ENCODE results near the gene PRKN.

Gene PRKN

DNA sequence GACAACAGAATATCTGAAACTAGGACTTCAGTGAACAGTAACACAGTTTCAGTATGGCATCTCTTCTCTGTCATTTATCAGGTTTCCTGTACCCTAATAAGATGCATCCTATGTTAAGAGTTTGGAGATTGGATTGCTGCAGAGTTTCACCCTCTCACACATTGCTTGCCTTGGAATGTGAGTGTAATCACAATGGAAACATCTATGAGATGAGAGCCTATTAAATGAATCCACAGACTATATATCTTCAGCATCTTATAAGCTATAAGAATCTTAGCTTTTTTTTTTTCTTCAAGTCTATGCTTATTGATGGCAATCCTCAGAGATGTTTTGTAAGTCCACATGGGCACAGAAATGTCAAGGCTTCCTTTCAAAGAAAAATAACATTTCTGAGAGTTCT lies 292.5 kb downstream of the PRKN start:
- DNase-seq: no peak

GRCh38 chr6:162421004-162421403 lies 306.6 kb downstream of the PRKN start:
- no peak for DNase-seq

DNA sequence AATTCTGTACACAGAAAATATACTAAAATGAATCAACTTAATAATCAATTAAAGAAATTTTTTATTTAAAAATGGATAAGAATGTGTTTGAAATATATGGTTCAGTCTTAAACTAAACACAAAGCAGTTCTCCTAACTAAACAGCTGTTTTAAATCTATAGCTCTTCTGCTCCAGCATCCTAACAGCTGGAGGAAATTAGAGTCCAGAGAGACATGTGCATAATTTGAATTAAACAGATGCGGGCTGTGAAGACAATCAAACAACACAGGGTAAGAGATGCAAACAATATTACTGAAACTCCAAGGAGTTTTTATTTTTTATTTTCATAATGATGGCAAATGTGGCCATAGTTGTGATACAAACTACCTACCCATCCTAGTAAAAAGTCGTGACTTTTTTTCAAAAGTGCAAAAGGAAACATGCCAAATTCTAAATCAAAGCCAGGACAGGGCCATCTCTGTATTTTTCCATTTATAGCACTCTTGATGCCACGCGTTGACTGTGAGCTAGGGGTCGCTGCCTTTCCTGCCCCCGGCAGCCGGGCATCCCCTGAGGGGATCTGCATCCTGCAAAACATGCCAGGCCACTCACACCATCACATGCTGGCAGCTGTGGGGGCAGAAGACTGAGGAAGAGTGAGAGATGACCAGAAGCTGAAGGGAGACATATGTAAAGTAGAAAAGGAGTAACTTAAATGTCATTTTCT lies 310.6 kb downstream of the PRKN start:
- DNase-seq: no peak

- no peak for DNase-seq
These were observed 311.3 kb downstream of the PRKN start for GRCh38 chr6:162416307-162416706.

- DNase-seq: no peak
These were observed 317.6 kb downstream of the PRKN start for GRCh38 chr6:162409741-162410691.

- no peak for DNase-seq
These were observed 318.6 kb downstream of the PRKN start for GRCh38 chr6:162408826-162409535.

- DNase-seq: no peak
These were observed 322.6 kb downstream of the PRKN start for GRCh38 chr6:162404951-162405350.

DNA sequence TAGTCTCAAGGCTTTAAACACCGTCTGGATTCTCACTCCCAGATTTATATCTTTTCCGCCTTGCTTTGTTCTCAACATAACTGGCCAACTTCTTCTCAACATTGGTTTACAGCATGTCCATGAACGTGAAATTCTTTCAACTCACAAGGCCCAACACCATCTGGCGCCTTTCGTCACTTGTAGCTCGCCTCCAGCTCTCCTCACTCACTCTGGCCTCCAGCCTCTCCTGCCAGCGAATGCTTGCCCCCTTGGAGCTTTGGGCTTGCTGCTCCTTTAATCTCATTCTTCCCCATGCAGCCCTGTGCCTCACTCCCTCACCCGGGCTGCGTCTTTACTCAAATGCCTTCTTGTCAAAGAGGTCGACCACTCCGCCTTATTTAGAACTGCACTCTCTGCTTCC lies 324.5 kb downstream of the PRKN start:
- DNase-seq: no peak

DNA sequence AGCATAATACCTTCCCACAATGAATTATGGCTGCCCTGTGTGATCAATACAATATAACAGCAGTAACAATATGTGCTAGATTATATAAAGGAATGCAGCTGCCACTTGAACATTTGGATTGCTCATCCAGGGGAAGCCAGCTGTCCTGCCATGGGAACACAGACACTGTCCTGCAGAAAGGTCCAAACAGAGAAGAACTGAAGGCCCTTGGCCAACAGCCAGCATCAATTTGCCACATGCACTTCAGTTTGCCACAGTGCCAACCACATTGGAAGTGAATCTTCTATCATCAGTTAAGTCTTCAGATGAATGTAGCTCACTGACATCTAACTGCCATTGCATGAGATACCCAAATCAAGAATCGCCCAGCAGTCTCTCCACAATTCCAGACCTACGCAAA lies 332.4 kb downstream of the PRKN start:
- no peak for DNase-seq

DNA sequence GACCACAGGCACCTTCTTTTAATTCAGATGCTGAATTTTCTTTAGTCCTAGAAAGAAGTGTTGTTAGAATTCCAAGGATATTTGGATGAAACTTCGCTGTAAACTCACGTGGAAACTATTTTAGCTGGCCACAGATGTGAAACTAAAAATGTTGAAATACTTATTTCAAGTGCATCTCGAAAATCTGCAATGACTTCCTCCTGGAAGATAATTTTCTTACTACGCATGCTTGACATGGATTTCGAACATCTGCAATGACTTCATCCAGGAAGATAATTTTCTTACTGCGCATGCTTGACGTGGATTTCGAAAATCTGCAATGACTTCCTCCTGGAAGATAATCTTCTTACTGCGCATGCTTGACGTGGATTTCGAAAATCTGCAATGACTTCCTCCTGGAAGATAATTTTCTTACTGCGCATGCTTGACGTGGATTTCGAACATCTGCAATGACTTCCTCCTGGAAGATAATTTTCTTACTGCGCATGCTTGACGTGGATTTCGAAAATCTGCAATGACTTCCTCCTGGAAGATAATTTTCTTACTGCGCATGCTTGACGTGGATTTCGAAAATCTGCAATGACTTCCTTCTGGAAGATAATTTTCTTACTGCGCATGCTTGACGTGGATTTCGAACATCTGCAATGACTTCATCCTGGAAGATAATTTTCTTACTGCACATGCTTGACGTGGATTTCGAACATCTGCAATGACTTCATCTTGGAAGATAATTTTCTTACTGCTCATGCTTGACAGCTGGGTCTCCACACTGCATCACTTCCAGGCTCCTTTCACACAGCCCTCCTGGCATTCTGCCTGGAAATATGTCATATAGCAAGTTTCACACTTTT lies 336.4 kb downstream of the PRKN start:
- peak; percentile 57 for DNase-seq

DNA sequence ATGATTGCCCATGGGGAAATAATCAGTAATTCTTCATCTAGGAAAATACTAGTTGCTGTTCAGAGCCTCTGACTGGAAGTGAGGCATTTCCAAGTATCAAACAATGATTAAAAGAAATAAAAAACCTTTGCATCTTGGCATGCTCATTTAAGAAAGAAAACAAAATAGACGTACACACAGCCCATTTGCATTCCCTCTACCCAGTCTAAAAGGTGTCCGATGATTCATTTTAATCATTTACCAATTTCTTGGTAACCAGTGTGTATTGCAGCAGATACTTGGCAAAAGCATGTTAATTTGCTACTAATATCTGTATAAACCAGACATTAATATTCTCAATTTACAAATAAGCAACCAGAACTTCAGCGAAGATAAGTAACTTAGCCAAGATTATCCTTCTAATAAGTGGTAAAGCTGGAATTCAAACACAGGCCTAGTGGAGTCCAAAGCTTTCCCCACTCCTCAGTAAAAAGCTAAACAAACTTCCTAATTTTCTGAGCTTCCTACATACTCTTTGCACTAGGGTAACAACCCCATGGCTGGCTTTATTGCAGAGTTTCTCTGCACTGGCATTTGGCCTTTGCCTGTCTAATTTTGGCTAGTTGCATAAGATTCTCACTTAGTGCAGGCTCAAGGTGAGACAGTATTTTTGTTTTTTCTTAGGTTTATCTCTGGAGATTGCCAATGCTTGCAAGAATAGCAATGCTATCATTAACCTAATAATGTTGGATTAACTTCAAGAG lies 338.1 kb downstream of the PRKN start:
- no peak for DNase-seq

DNA sequence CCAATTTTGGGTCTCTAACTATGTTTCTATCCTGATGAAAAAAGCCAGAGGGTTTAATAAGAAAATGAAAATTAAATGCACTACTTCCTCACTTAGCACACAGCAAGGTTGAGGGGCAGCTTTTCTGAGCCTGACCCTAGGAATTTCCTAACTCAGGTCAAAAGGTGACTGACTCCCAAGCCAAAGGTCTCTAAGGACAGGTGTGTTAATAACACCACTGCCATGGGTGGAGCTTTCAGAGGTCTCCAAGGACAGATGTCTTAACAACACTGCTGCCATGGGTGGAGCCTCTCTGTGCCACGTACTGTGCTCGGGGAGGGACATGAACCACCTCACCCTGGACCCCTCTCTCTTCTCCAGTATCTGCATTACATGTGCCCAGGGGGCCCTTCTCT lies 339.2 kb downstream of the PRKN start:
- no peak for DNase-seq

GRCh38 chr6:162387718-162388382 lies 339.7 kb downstream of the PRKN start:
- no peak for DNase-seq

- no peak for DNase-seq
These were observed 341.6 kb downstream of the PRKN start for GRCh38 chr6:162385980-162386379.

- no peak for DNase-seq
These were observed 347.7 kb downstream of the PRKN start for GRCh38 chr6:162379757-162380409.

DNA sequence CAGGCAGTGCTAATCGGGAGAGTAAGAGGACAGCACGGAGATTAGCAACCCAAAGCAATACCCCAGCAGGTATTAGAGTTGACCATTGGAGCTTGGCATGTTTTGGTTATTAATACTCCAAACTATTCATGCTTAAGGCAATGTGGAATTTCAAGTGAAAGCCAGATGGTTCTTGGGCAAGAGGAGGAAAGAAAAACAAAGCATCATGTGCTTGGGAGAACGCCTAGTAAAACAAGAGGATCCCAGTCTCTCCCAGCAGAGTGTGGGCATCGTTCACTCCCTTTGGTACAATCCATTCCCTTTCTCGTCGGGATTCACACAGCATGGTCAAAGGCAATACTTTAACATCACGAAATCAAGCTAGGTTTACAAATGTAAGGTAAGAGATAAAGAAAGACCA lies 349.8 kb downstream of the PRKN start:
- no peak for DNase-seq

DNA sequence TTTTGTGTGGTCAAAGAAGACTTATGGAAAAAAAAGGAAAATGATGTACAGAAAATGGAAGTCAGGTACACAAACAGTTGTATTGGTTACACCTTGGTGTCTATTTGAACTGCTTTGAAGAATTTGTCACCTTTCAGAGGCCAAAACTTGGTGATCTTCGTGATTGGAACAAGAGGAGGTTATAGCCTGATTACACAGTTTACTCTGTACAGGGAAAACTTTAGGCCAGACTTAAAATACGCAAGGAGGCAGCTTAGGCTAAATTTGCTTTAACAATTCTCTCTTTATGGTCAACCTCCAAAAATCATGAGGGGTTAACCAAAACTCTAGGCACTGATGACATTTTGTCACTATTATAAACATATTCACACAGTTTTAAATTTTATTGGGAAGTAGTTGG lies 353.7 kb downstream of the PRKN start:
- no peak for DNase-seq

GRCh38 chr6:162373192-162373591 lies 354.4 kb downstream of the PRKN start:
- no peak for DNase-seq

DNA sequence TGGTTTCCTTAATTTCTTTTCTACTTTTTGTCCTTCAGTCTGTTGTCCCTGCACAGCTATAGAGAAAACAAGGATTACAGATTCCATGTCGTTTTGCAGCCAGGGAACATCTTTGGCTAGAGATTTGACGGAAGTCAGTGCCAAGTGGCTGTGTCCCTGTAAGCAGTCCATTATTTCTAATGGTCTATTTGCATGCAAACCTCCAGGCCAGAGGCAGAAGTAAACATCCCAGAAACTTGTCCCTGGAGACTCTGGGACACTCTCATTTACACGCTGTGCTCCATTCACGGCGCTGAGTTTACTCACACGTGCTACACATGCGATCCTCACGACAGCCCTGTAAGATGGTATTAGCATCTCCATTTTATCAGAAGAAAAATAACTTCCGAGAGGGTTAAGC lies 355.5 kb downstream of the PRKN start:
- DNase-seq: no peak

DNA sequence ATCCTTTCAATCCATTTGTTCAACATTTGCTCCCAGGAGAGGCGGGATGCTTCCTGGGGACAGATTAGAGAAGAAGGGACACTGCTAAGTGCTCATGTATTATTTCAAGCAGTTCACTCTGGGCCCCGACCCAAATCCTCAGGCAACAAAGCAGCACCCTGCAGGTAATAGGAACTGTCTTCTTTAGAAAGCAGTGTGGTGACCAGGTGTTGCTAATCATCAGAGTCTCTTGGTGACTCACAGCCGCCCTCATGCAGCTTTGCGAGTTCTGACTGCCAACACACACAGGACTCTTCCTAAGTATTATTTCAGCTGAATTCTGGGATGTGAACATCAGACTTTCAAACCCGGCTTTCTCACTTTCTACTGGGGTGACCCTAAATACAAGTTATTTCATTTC lies 356.4 kb downstream of the PRKN start:
- no peak for DNase-seq

- no peak for DNase-seq
These were observed 358.5 kb downstream of the PRKN start for GRCh38 chr6:162369091-162369490.

All from RPMI8226 (cell line).